Esophagus squamous epithelium (tissue), 4 donors: ENCODE data around the gene LRRN1.

ENCODE experiments used
- CTCF ChIP-seq, 6 experiments: fragments of 450-650 bp in 4 of 6; fragments of 200-600 bp in 2 of 6; sonication (generic) in 2 of 6; IDR thresholded peaks; one replicate each; pipeline ENCODE4 v1.5.1; 2016 to 2019; ENCODE audit warnings: antibody characterized with exemption in 6 of 6, mild to moderate bottlenecking in 4 of 6, moderate library complexity in 4 of 6
- POLR2A ChIP-seq, 4 donors: fragments of 450-650 bp; IDR thresholded peaks; one replicate each; pipeline ENCODE4 v1.6.1; 2017; ENCODE audit warnings: antibody characterized with exemption in 4 of 4, mild to moderate bottlenecking in 4 of 4, moderate library complexity in 3 of 4

GRCh38 chr3:3766140-3766539 lies 33.1 kb upstream of the LRRN1 start:
- TF ChIP-seq CTCF (IDR thresholded peaks at IDR 0.05) (no peak), POLR2A (IDR thresholded peaks at IDR 0.05) (no peak)
